Activated B cell treated with CpG ODN at 0.5 μM for 24 hours (primary cell): Measurements from ENCODE around the gene DAPP1. TPM values are rescaled to one million over a fixed set of nuclear protein-coding genes. Genes with fewer than 3 reads are reported as not detected.

ENCODE experiments used
- ATAC-seq: fragments of 200-7000 bp; cut with Tn5 transposase; one replicate; pipeline ENCODE4 v1.10.0; 2021; ENCODE audit warnings: low read depth, mild to moderate bottlenecking, moderate library complexity
- CTCF ChIA-PET: fragments of 350-600 bp; sonication (Branson Sonifier 250); formaldehyde crosslinking; loops from one replicate; lab custom pipeline; 2021; ENCODE audit warnings: antibody characterized with exemption; lab: Charles Lee
- POLR2A ChIA-PET: fragments of 350-600 bp; sonication (Branson Sonifier 250); formaldehyde crosslinking; loops from one replicate; lab custom pipeline; 2021; ENCODE audit warnings: antibody characterized with exemption; lab: Charles Lee
- DNase-seq: peaks from one replicate; pipeline ENCODE4 v3.0.0; 2022
- H3K27ac Mint-ChIP-seq: one replicate; pipeline ENCODE4 v1.8.0; 2020; ENCODE audit warnings: mixed read lengths
- H3K27me3 Mint-ChIP-seq: one replicate; pipeline ENCODE4 v1.8.0; 2021; ENCODE audit warnings: mixed read lengths
- H3K36me3 Mint-ChIP-seq: one replicate; pipeline ENCODE4 v1.8.0; 2021; ENCODE audit warnings: low read depth, mixed read lengths
- H3K4me1 Mint-ChIP-seq: one replicate; pipeline ENCODE4 v1.8.0; 2021; ENCODE audit warnings: mixed read lengths
- H3K4me3 Mint-ChIP-seq: one replicate; pipeline ENCODE4 v1.8.0; 2020; ENCODE audit warnings: mild to moderate bottlenecking, mixed read lengths
- H3K9me3 Mint-ChIP-seq: one replicate; pipeline ENCODE4 v1.8.0; 2020; ENCODE audit warnings: mixed read lengths
- intact Hi-C: fragments of 100-400 bp; cut with micrococcal nuclease; formaldehyde crosslinking; loops from one replicate; pipeline ENCODE4 v1.15.1; 2024
- total RNA-seq: library from RNA; stranded (reverse); gene quantifications from 2 replicates; pipeline ENCODE4 v1.2.3, GENCODE V29; 2022
- TF ChIP-seq, protein P1 (sequence below): fragments of 200-600 bp; IDR thresholded peaks from one replicate; pipeline ENCODE4 v1.8.0; 2022; ENCODE audit warnings: antibody characterized with exemption, mild to moderate bottlenecking

Gene DAPP1
- total RNA-seq, 1 donor from 2014 or later: 144 TPM

DNA sequence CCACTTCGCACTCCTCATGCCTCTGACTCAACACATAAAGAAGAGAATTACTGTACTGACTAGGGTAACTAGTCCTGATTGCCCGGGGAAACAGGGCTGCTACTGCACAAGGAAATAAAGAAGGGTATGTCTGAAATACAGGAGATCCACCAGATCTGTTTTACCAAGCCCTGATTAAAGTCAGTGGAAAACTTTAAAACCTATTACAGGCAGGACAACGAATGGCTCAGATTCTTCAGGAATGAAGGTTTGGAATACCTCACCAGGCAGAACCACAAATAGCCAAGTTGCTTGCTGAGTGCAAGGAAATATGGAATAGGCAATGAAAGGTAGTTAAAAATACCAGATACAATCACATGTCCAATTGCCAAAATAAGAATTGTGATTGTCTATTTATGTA is 60.3 kb downstream of the DAPP1 start:
- ATAC-seq (no peak), DNase-seq (no peak)
- Mint-ChIP-seq H3K4me1 (peaks cover 3% of the 10 kb centered on the region), H3K27me3 (no peaks in the 10 kb centered on the region), H3K4me3 (no peak overlapping the region), H3K27ac (no peak overlapping the region), H3K36me3 (peaks cover 55% of the 10 kb centered on the region), H3K9me3 (no peaks in the 10 kb centered on the region)
- ChIA-PET POLR2A (no interaction called here), CTCF (no interaction called here)
- intact Hi-C loops: no loop called here
- TF ChIP-seq, protein P1, sequence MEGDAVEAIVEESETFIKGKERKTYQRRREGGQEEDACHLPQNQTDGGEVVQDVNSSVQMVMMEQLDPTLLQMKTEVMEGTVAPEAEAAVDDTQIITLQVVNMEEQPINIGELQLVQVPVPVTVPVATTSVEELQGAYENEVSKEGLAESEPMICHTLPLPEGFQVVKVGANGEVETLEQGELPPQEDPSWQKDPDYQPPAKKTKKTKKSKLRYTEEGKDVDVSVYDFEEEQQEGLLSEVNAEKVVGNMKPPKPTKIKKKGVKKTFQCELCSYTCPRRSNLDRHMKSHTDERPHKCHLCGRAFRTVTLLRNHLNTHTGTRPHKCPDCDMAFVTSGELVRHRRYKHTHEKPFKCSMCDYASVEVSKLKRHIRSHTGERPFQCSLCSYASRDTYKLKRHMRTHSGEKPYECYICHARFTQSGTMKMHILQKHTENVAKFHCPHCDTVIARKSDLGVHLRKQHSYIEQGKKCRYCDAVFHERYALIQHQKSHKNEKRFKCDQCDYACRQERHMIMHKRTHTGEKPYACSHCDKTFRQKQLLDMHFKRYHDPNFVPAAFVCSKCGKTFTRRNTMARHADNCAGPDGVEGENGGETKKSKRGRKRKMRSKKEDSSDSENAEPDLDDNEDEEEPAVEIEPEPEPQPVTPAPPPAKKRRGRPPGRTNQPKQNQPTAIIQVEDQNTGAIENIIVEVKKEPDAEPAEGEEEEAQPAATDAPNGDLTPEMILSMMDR: no peak

DNA sequence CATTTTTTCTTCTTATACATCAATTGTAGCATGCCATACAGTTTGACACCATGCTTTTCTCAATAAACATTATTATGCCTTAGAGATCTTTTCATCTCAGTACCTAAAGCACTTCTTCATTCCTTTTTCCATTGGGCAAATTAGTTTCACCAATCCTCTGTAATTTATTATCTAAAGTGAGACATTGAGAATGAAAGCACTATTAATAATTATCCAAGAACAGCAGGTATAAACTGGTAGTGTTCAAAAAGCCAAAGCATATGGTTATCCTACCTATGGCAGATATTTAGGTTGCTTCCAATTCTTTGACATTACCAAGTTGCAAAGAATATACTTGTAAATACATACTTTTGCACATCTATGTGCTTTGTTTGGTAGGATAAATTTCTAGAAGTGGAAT is 62.0 kb downstream of the DAPP1 start:
- Mint-ChIP-seq H3K9me3 (no peaks in the 10 kb centered on the region), H3K4me1 (peaks cover 3% of the 10 kb centered on the region), H3K4me3 (no peak overlapping the region), H3K27ac (no peak overlapping the region), H3K27me3 (no peaks in the 10 kb centered on the region), H3K36me3 (peaks cover 53% of the 10 kb centered on the region)
- intact Hi-C loops: no loop called here
- ChIA-PET POLR2A (no interaction called here), CTCF (interaction anchor here (1.0 kb wide), 1 partner anchor 67 kb away, joined by 3 read pairs; no protein-coding TSS in a partner anchor)
- no peak for ATAC-seq
- no peak for DNase-seq
- TF ChIP-seq, protein P1: no peak

DNA sequence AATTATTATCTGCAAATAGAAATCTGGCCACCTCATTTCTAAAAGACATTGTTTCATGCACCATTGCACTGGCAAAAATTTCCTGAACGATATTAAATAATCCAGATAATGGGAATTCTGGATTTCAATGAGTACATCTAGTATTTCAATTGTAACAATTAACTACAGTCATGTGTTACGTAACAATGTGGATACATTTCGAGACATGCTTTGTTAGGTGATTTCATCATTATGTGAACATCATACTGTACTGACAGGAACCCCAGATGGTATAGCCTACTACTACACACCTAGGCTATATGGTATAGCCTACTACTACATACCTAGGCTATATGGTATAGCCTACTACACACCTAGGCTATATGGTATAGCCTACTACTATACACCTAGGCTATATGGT is 62.8 kb downstream of the DAPP1 start:
- CTCF ChIA-PET: interaction anchor here (1.0 kb wide), 1 partner anchor 68 kb away, joined by 3 read pairs; no protein-coding TSS in a partner anchor
- POLR2A ChIA-PET: no interaction called here

DNA sequence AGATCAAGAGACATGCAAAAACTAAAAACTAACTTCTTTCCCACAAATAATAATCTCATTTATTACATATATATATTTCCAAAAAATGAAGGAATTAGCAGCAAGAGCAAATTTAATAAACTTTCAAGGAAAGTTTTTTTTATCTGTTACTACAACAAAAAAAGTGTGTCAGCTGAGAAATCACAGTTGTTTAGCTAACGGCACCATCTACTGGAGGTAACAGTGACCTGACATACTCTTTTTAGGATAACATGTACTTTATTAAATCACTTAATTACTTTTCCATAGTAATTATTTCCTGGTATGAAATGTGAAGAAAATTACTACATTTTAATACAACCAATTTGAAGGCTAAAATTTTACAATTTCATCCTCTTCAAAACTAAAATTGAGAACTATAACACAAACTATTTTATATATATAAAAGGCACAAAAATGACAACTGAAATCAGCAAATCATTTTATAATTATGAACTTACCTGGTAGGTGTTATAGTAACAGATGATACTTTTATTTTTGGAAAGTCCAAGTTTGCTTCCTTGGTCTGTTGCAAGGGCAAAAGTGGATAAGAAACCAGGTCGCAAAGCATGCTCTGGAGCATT is 68.5 kb downstream of the DAPP1 start:
- POLR2A ChIA-PET: interaction anchor here (0.7 to 2.3 kb wide), 4 partner anchors 33 to 322 kb away, joined by 3 to 13 read pairs (median 4); partner anchors contain the start of gene TRMT10A
- ATAC-seq: no peak
- TF ChIP-seq, protein P1: no peak

More for the DNA sequence above, 62.8 kb downstream of the DAPP1 start:
- no peak for ATAC-seq
- no peak for DNase-seq
- no peak overlapping the region for H3K4me3 Mint-ChIP-seq
- intact Hi-C loops: no loop called here
- no peak overlapping the region for H3K27ac Mint-ChIP-seq
- TF ChIP-seq, protein P1: no peak
- H3K36me3 Mint-ChIP-seq: peaks cover 57% of the 10 kb centered on the region
- peaks cover 3% of the 10 kb centered on the region for H3K4me1 Mint-ChIP-seq
- no peaks in the 10 kb centered on the region for H3K9me3 Mint-ChIP-seq
- H3K27me3 Mint-ChIP-seq: no peaks in the 10 kb centered on the region

DNA sequence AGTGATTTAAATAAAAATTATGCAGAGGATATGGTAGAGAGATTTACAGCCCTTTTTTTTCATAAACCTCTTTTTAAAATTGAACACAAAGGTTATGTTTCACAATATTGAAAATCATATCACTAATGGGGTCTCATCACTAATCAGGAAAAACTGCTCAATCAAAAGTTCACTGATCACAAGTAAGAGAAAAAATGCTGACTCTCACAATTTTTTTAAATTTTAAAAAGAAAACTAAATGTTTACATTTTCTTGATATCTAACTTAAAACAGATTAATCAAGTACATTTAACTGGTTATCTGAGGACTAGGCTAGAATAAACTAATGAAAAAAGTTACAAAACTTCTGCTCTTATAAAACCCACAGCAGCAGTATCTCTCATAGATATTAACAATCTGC is 69.1 kb downstream of the DAPP1 start:
- ChIA-PET POLR2A (interaction anchor here (1.4 to 2.3 kb wide), 2 partner anchors 68 to 322 kb away, joined by 4 to 13 read pairs; partner anchors contain the start of gene TRMT10A), CTCF (interaction anchor here (0.7 to 2.7 kb wide), 7 partner anchors 29 to 322 kb away, joined by 3 to 57 read pairs (median 5); partner anchors contain the start of gene TRMT10A)
- H3K4me3 Mint-ChIP-seq: no peak overlapping the region
- DNase-seq (no peak), ATAC-seq (no peak)
- TF ChIP-seq, protein P1: no peak
- H3K27ac Mint-ChIP-seq: no peak overlapping the region
- no peaks in the 10 kb centered on the region for H3K27me3 Mint-ChIP-seq
- no peaks in the 10 kb centered on the region for H3K9me3 Mint-ChIP-seq
- intact Hi-C loops: loop anchor here (1.0 kb wide), 3 partner anchors 73 to 422 kb away; no protein-coding TSS in a partner anchor
- no peaks in the 10 kb centered on the region for H3K4me1 Mint-ChIP-seq
- peaks cover 56% of the 10 kb centered on the region for H3K36me3 Mint-ChIP-seq

More for the DNA sequence above, 68.5 kb downstream of the DAPP1 start:
- peaks cover 60% of the 10 kb centered on the region for H3K36me3 Mint-ChIP-seq
- no peaks in the 10 kb centered on the region for H3K9me3 Mint-ChIP-seq
- no peak overlapping the region for H3K4me3 Mint-ChIP-seq
- CTCF ChIA-PET: interaction anchor here (0.6 to 2.7 kb wide), 14 partner anchors 11 to 422 kb away, joined by 3 to 57 read pairs (median 5); partner anchors contain the start of genes H2AZ1 and TRMT10A
- DNase-seq: no peak
- intact Hi-C loops: loop anchor here (1.0 kb wide), 3 partner anchors 73 to 422 kb away; no protein-coding TSS in a partner anchor
- H3K27ac Mint-ChIP-seq: no peak overlapping the region
- H3K27me3 Mint-ChIP-seq: no peaks in the 10 kb centered on the region
- no peaks in the 10 kb centered on the region for H3K4me1 Mint-ChIP-seq
